GM10266 (cell line): Measurements from ENCODE around the gene CFAP410.
"Not testable (repeated sequence)": the region's sequence is repeated elsewhere in the genome, so short reads cannot be mapped to it uniquely, and the experiment has no call there.

Source experiments
- DNase-seq: peaks from one replicate; pipeline ENCODE4 v3.0.0; 2012; ENCODE audit errors: extremely low spot score
- CTCF ChIP-seq: IDR thresholded peaks from 2 replicates; pipeline ENCODE4 v1.5.1; 2012; ENCODE audit warnings: mild to moderate bottlenecking, low read depth; ENCODE audit not compliant: control insufficient read depth, insufficient read depth; ENCODE audit errors: missing control alignments

The CFAP410 gene

GRCh38 chr21:44285138-44285992, 53.8 kb downstream of the CFAP410 start, which contains the start of gene AIRE:
AIRE (plus strand) TSS chr21:44285876; CDS start chr21:44286007, 131 bp downstream.
- DNase-seq = no peak
- no peak for TF ChIP-seq CTCF

- no peak for TF ChIP-seq CTCF
- no peak for DNase-seq
These were observed 55.2 kb downstream of the CFAP410 start for GRCh38 chr21:44283948-44284347.

- not testable (repeated sequence) for DNase-seq
These were observed 55.9 kb downstream of the CFAP410 start for GRCh38 chr21:44283211-44283785.

- DNase-seq = no peak
- no peak for TF ChIP-seq CTCF
These were observed 56.8 kb downstream of the CFAP410 start for GRCh38 chr21:44282370-44282769.

- TF ChIP-seq CTCF = no peak
- no peak for DNase-seq
These were observed 57.4 kb downstream of the CFAP410 start for GRCh38 chr21:44281801-44282200.

- TF ChIP-seq CTCF = no peak
- DNase-seq = no peak
These were observed 59.6 kb downstream of the CFAP410 start for GRCh38 chr21:44279354-44280260.
